ENCODE results near the gene ST8SIA5. TPM values are rescaled to one million over a fixed set of nuclear protein-coding genes. Genes with fewer than 3 reads are reported as not detected.

The ST8SIA5 gene
- polyA plus RNA-seq, 1 of the 3 experiments (the other 2 are of a cell fraction), result 0.08 TPM

DNA sequence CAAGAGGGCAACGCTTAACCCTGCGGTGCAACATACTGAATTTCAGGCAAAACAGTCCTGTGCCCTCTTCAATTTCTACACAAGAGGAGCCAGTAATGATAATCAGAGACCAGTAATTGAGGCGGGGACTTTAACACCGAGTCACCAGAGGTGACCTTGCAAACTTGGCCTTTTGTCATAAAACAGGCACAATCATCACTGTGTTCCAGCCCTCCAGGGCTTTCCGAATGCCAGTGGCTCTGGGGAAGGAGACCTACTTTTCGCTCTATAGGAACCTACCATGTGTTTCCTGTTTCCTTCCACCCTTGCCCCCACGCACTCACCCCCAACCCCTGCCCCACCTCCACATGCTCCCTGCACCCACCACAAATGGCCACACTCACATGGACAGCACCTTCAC, 52.7 kb downstream of the ST8SIA5 start:
- no peaks in the 10 kb centered on the region for H3K9me2 ChIP-seq
- H3K27me3 ChIP-seq (ENCODE audit: insufficient read depth), result no peaks in the 10 kb centered on the region
- H3K4me1 ChIP-seq (ENCODE audit: control insufficient read depth in 1 of 2, insufficient read depth in 2 of 2, low read depth in 1 of 2, low read length in 1 of 2), result peaks cover 0 to 12% of the 10 kb centered on the region in 2 experiments; a peak in 1 of 4 replicates
- H3K9me3 ChIP-seq, result no peaks in the 10 kb centered on the region
- CTCF ChIA-PET, result interaction anchor here (1.2 kb wide), 1 partner anchor 46 kb away, joined by 3 read pairs; no protein-coding TSS in a partner anchor
- no peak overlapping the region for H2AFZ ChIP-seq (ENCODE audit: low read depth)
- no peaks in the 10 kb centered on the region for H3K36me3 ChIP-seq (replicated peaks in 1 of 2; ENCODE audit: control insufficient read depth in 1 of 2, insufficient read depth in 2 of 2, low read length in 1 of 2)
- H3K27ac ChIP-seq (ENCODE audit: low read depth in 2 of 2, low read length in 1 of 2), result no peak overlapping the region
- H3K79me2 ChIP-seq (ENCODE audit: insufficient read depth), result no peaks in the 10 kb centered on the region
- H4K20me1 ChIP-seq (ENCODE audit: insufficient read depth), result no peaks in the 10 kb centered on the region
- no peak overlapping the region for H3K9ac ChIP-seq
- WGBS (ENCODE audit: low lambda C conversion rate), result 69% methylated on average over 6 of the region's 7 CpGs
- no peak overlapping the region for H3K4me2 ChIP-seq
- DNase-seq, result no peak
- H3K4me3 ChIP-seq (ENCODE audit: low read depth in 2 of 2, low read length in 1 of 2), result no peak overlapping the region
- POLR2A ChIA-PET, result no interaction called here
- TF ChIP-seq, protein P1, sequence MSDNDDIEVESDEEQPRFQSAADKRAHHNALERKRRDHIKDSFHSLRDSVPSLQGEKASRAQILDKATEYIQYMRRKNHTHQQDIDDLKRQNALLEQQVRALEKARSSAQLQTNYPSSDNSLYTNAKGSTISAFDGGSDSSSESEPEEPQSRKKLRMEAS (IDR thresholded peaks at IDR 0.05; ENCODE audit: low read depth), result no peak
- TF ChIP-seq NRF1 (IDR thresholded peaks at IDR 0.05; ENCODE audit: low read depth, low read length), result no peak
- no peaks in the 10 kb centered on the region for H3F3A ChIP-seq (replicated peaks; ENCODE audit: insufficient read depth)

DNA sequence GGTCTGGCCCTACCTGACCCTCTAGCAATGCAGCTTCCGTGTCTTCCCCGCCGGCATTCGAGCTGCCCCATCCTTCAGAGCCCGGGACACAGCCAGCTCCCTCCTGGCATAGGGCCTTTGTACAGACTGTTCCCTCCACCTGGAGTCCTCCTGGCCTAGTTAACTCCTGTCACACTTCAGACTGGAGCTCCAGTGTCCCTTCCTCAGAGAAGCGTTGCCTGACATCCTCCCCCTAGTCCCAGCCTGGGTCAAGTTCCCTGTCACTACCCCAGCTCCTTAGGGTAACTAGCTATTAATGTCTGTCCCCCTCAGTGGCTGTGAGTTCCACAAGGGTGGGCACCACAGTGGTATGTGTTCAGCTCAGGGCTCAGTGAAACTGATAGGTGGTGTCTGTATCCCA, 54.4 kb downstream of the ST8SIA5 start:
- Histone ChIP-seq H3K9me3 (no peaks in the 10 kb centered on the region), H3K4me2 (no peak overlapping the region), H3F3A (replicated peaks; ENCODE audit: insufficient read depth) (no peaks in the 10 kb centered on the region), H3K27ac (ENCODE audit: low read depth in 2 of 2, low read length in 1 of 2) (no peak overlapping the region), H3K4me1 (ENCODE audit: control insufficient read depth in 1 of 2, insufficient read depth in 2 of 2, low read depth in 1 of 2, low read length in 1 of 2) (peaks cover 0 to 12% of the 10 kb centered on the region in 2 experiments; a peak in 1 of 4 replicates), H2AFZ (ENCODE audit: low read depth) (no peak overlapping the region), H3K9ac (no peak overlapping the region), H4K20me1 (ENCODE audit: insufficient read depth) (no peaks in the 10 kb centered on the region), H3K4me3 (ENCODE audit: low read depth in 2 of 2, low read length in 1 of 2) (no peak overlapping the region), H3K79me2 (ENCODE audit: insufficient read depth) (no peaks in the 10 kb centered on the region), H3K9me2 (no peaks in the 10 kb centered on the region), H3K27me3 (ENCODE audit: insufficient read depth) (no peaks in the 10 kb centered on the region), H3K36me3 (replicated peaks in 1 of 2; ENCODE audit: control insufficient read depth in 1 of 2, insufficient read depth in 2 of 2, low read length in 1 of 2) (no peaks in the 10 kb centered on the region)
- TF ChIP-seq YY1 (IDR thresholded peaks at IDR 0.05; ENCODE audit: low read depth), result no peak
- no peak for TF ChIP-seq CHD2 (IDR thresholded peaks at IDR 0.05; ENCODE audit: low read length, partially characterized antibody)
- no peak for TF ChIP-seq RCOR1 (IDR thresholded peaks at IDR 0.05; ENCODE audit: low read length)
- TF ChIP-seq RAD21 (IDR thresholded peaks at IDR 0.05; ENCODE audit: low read length), result no peak
- TF ChIP-seq GABPA (IDR thresholded peaks at IDR 0.05; ENCODE audit: low read depth), result no peak
- POLR2A ChIA-PET, result no interaction called here
- CTCF ChIA-PET, result interaction anchor here (1.0 kb wide), 1 partner anchor 44 kb away, joined by 4 read pairs; no protein-coding TSS in a partner anchor
- WGBS (ENCODE audit: low lambda C conversion rate), result 56% methylated on average over 6 of the region's 6 CpGs
- no peak for DNase-seq

DNA sequence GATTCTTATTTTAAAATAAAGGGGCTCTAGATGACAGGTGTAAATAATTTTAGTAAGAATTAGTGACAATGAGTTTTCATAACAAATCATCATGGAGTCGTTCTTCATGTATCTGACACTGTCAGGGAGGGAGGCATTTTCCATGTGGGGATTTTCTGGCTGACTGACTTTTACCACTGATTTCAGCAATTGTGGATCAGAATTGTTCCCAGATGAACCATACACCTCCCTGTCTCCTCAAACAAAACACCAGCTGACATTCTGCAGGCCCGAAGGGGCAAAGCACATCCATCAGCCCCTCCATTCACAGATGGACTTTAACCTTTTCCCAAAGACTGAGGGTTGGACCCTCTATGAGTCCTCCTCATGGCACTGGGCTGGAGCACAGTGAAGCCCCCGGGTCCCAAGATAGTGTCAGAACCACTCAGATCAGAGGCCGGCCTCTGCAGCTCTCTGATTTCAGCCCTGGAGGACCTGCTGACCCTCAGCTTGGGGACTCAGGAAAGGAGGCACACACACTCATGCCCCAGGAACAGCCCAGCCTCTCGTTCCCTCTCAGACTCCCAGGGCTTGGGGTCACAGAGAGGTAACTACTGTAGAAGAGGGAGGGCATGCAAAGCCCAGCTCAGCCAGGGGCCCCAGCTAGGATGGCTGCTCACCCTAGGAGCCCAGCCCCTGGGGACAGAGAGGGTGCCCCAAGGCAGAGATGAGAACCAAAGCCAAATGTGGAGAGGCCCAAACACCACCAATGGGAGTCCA, 56.6 kb downstream of the ST8SIA5 start:
- Histone ChIP-seq H3K9me2 (no peaks in the 10 kb centered on the region), H2AFZ (ENCODE audit: low read depth) (no peak overlapping the region), H3K27me3 (ENCODE audit: insufficient read depth) (no peaks in the 10 kb centered on the region), H3K9ac (no peak overlapping the region), H3K4me1 (ENCODE audit: control insufficient read depth in 1 of 2, insufficient read depth in 2 of 2, low read depth in 1 of 2, low read length in 1 of 2) (peaks cover 0 to 2% of the 10 kb centered on the region in 2 experiments; a peak in 1 of 4 replicates), H3K79me2 (ENCODE audit: insufficient read depth) (no peaks in the 10 kb centered on the region), H3K9me3 (no peaks in the 10 kb centered on the region), H3K4me3 (ENCODE audit: low read depth in 2 of 2, low read length in 1 of 2) (no peak overlapping the region), H4K20me1 (ENCODE audit: insufficient read depth) (no peaks in the 10 kb centered on the region), H3K27ac (ENCODE audit: low read depth in 2 of 2, low read length in 1 of 2) (no peak overlapping the region), H3K36me3 (replicated peaks in 1 of 2; ENCODE audit: control insufficient read depth in 1 of 2, insufficient read depth in 2 of 2, low read length in 1 of 2) (no peaks in the 10 kb centered on the region), H3K4me2 (no peak overlapping the region), H3F3A (replicated peaks; ENCODE audit: insufficient read depth) (no peaks in the 10 kb centered on the region)
- no peak for DNase-seq
- 29% methylated on average over 5 of the region's 5 CpGs for WGBS (ENCODE audit: low lambda C conversion rate)
- POLR2A ChIA-PET, result no interaction called here
- CTCF ChIA-PET, result interaction anchor here (0.8 to 2.4 kb wide), 2 partner anchors 12 to 42 kb away, joined by 5 to 9 read pairs; no protein-coding TSS in a partner anchor
- TF ChIP-seq FOSL2 (IDR thresholded peaks at IDR 0.05; ENCODE audit: borderline replicate concordance, low read depth), result no peak
- no peak for TF ChIP-seq FOXM1 (IDR thresholded peaks at IDR 0.05; ENCODE audit: low read depth)
- no peak for TF ChIP-seq GABPA (IDR thresholded peaks at IDR 0.05; ENCODE audit: low read depth)
- TF ChIP-seq, protein P2, sequence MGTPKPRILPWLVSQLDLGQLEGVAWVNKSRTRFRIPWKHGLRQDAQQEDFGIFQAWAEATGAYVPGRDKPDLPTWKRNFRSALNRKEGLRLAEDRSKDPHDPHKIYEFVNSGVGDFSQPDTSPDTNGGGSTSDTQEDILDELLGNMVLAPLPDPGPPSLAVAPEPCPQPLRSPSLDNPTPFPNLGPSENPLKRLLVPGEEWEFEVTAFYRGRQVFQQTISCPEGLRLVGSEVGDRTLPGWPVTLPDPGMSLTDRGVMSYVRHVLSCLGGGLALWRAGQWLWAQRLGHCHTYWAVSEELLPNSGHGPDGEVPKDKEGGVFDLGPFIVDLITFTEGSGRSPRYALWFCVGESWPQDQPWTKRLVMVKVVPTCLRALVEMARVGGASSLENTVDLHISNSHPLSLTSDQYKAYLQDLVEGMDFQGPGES (IDR thresholded peaks at IDR 0.05; ENCODE audit: low read depth, low read length), result no peak
- TF ChIP-seq TEAD4 (IDR thresholded peaks at IDR 0.05; ENCODE audit: borderline replicate concordance, insufficient read depth), result no peak
- TF ChIP-seq EP300 (IDR thresholded peaks at IDR 0.05; ENCODE audit: borderline replicate concordance in 1 of 2, low read depth in 1 of 2, low read length in 1 of 2), result no peak
- no peak for TF ChIP-seq ELF1 (IDR thresholded peaks at IDR 0.05)
- TF ChIP-seq, protein P3, sequence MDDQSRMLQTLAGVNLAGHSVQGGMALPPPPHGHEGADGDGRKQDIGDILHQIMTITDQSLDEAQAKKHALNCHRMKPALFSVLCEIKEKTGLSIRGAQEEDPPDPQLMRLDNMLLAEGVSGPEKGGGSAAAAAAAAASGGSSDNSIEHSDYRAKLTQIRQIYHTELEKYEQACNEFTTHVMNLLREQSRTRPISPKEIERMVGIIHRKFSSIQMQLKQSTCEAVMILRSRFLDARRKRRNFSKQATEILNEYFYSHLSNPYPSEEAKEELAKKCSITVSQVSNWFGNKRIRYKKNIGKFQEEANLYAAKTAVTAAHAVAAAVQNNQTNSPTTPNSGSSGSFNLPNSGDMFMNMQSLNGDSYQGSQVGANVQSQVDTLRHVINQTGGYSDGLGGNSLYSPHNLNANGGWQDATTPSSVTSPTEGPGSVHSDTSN (IDR thresholded peaks at IDR 0.05), result no peak
- TF ChIP-seq, protein P4, sequence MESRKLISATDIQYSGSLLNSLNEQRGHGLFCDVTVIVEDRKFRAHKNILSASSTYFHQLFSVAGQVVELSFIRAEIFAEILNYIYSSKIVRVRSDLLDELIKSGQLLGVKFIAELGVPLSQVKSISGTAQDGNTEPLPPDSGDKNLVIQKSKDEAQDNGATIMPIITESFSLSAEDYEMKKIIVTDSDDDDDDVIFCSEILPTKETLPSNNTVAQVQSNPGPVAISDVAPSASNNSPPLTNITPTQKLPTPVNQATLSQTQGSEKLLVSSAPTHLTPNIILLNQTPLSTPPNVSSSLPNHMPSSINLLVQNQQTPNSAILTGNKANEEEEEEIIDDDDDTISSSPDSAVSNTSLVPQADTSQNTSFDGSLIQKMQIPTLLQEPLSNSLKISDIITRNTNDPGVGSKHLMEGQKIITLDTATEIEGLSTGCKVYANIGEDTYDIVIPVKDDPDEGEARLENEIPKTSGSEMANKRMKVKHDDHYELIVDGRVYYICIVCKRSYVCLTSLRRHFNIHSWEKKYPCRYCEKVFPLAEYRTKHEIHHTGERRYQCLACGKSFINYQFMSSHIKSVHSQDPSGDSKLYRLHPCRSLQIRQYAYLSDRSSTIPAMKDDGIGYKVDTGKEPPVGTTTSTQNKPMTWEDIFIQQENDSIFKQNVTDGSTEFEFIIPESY (IDR thresholded peaks at IDR 0.05; ENCODE audit: borderline replicate concordance, low read depth), result no peak
- TF ChIP-seq, protein P5, sequence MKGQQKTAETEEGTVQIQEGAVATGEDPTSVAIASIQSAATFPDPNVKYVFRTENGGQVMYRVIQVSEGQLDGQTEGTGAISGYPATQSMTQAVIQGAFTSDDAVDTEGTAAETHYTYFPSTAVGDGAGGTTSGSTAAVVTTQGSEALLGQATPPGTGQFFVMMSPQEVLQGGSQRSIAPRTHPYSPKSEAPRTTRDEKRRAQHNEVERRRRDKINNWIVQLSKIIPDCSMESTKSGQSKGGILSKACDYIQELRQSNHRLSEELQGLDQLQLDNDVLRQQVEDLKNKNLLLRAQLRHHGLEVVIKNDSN (IDR thresholded peaks at IDR 0.05; ENCODE audit: borderline replicate concordance, low read depth), result no peak
- no peak for TF ChIP-seq MEF2A (IDR thresholded peaks at IDR 0.05; ENCODE audit: borderline replicate concordance, low read depth)

Data from SK-N-SH (cell line).